MG63 (cell line): Measurements from ENCODE around the gene NCOR1. TPM values are rescaled to one million over a fixed set of nuclear protein-coding genes. Genes with fewer than 3 reads are reported as not detected.
A peak's percentile ranks its signal among the peaks of the same experiment; 100 is the strongest.

Experiments used
- DNase-seq: peaks from one replicate; pipeline ENCODE4 v3.0.0-alpha.2; 2020
- H3K27me3 ChIP-seq: fragments of 250-450 bp; sonication (Bioruptor Pico); 2 replicates; pipeline ENCODE4 v1.5.1; 2020; ENCODE audit warnings: mild to moderate bottlenecking, moderate library complexity
- H3K36me3 ChIP-seq: fragments of 250-450 bp; sonication (Bioruptor Pico); 2 replicates; pipeline ENCODE4 v1.5.1; 2020; ENCODE audit warnings: mild to moderate bottlenecking, moderate library complexity
- H3K4me3 ChIP-seq: fragments of 250-450 bp; sonication (Bioruptor Pico); 2 replicates; pipeline ENCODE4 v1.5.1; 2020; ENCODE audit warnings: mild to moderate bottlenecking, moderate library complexity
- H3K9me3 ChIP-seq: fragments of 250-450 bp; sonication (Bioruptor Pico); 2 replicates; pipeline ENCODE4 v1.5.1; 2020; ENCODE audit warnings: mild to moderate bottlenecking, moderate library complexity
- total RNA-seq: library from RNA; depleted of rRNA; stranded (reverse); fragments of >200 nt; shearing (Covaris generic); gene quantifications from 2 replicates; pipeline ENCODE4 v1.2.3, GENCODE V29; 2014; ENCODE audit warnings: low replicate concordance

NCOR1 gene
- total RNA-seq, 1 experiment from 2014 or later = 19.8 TPM

DNA sequence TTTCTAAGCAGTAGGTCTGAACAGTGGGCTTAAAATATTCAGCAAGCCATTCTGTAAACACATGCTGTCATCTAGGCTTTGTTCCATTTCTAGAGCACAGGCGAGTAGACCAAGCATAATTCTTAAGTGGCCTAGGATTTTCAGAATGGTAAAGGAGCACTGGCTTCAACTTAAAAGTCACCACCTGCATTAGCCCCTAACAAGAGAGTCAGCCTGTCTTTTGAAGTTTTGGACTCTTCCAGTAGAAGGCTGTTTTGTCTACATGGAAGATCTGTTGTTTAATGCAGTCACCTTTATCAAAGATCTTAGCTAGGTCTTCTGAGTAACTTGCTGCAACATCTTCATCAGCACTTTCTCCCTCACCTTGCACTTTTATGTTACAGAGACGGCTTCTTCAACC is 179.1 kb downstream of the NCOR1 start:
- DNase-seq = no peak
- H3K36me3 ChIP-seq = peaks cover 40% of the 10 kb centered on the region
- no peaks in the 10 kb centered on the region; the same call in 1 of the 2 replicates for H3K9me3 ChIP-seq
- no peaks in the 10 kb centered on the region for H3K27me3 ChIP-seq
- H3K4me3 ChIP-seq = no peak overlapping the region

DNA sequence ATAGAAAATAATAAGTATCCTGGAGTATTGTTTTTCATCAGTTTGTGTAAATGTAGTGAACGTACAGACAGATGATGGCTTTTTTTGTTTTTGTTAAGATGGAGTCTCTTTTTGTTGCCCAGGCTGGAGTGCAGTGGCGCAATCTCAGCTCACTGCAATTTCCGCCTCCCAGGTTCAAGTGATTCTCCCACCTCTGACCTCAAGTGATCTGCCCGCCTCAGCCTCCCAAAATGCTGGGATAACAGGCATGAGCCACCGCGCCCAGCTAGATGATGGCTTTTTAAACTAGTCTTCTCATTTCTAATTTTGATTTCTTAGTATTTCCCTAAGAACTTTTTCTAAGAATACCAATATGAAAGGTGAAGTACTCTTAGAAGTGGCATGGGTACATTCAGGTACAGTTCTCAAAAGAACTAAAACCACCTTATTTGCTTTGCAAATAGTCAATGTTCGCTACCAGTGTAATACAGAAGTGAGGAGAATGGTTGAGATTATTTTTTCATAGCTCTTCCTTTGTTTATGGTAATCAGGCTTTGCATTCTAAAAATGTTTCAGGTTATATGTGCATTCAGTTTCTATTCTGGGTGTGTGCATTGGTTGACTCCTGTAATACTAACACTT is 181.5 kb downstream of the NCOR1 start:
- Histone ChIP-seq H3K9me3 (no peaks in the 10 kb centered on the region; the same call in 1 of the 2 replicates), H3K36me3 (peaks cover 52% of the 10 kb centered on the region), H3K27me3 (no peaks in the 10 kb centered on the region), H3K4me3 (no peak overlapping the region)
- no peak for DNase-seq

DNA sequence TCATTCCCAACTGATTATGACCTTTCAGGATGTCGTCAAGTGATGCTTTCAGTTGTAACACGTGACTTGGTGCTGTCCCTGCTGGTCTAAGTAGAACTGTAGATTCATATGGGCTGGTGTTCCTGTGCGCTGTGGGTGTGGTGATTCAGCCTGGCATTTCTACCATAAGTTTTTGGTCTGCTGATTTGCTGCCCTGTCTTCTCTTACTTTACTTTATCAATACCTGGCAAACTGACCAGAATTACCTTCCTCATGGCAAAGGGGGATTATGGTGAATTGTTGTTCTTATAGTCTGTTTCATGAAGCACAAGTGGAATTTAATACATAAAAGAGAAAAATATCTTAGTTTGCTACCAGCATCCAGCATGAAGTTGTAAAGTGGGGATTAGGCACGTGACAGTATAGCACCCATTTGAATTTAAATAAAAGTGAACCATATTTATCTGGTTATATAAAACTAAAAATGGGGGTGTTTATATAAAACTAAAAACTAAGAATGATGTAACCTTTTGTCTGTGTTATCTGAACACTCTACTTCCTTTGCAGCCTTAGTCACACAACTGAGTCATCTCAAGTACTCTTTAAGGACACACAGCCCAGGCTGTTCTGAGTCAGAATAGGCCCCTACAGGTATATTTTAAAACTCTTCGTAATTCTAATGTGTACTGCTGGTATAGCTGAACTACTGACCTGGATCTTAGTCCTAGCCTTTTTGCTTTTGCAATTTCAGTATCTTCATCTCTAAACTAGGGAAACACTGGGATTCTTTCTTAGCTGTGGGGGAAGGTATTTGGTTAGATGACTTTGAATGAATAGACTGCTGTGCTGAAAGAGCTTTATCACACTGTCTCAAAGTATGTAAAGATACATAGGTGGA is 187.4 kb downstream of the NCOR1 start:
- DNase-seq = peak; percentile 54
- Histone ChIP-seq H3K9me3 (no peaks in the 10 kb centered on the region), H3K36me3 (peaks cover 73% of the 10 kb centered on the region), H3K27me3 (no peaks in the 10 kb centered on the region), H3K4me3 (no peak overlapping the region)

DNA sequence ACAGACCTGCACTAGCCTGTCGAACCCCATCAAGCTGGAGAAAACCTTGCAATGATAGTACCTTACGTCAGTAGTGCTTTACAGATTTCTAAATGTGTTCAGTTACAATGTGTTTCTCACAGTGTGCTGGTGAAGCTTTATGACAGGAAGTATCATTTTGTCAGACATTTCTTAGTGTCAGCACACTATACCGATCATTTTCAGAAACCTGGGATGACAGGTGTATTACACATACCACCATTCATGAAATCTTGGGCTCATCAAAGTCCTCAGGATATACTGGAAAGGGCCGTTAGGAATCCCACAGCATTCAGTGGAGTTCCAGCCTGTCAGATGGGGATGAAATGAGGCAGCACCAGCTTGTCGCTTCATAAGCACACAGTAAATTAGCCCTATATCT is 188.4 kb downstream of the NCOR1 start:
- H3K4me3 ChIP-seq = no peak overlapping the region
- H3K36me3 ChIP-seq = peaks cover 75% of the 10 kb centered on the region
- H3K27me3 ChIP-seq = no peaks in the 10 kb centered on the region
- no peaks in the 10 kb centered on the region for H3K9me3 ChIP-seq
- DNase-seq = no peak

- Histone ChIP-seq H3K4me3 (no peak overlapping the region), H3K9me3 (no peaks in the 10 kb centered on the region), H3K36me3 (peaks cover 70% of the 10 kb centered on the region), H3K27me3 (no peaks in the 10 kb centered on the region)
- DNase-seq = no peak
Observed at GRCh38 chr17:16025202-16025601, 190.1 kb downstream of the NCOR1 start.

DNA sequence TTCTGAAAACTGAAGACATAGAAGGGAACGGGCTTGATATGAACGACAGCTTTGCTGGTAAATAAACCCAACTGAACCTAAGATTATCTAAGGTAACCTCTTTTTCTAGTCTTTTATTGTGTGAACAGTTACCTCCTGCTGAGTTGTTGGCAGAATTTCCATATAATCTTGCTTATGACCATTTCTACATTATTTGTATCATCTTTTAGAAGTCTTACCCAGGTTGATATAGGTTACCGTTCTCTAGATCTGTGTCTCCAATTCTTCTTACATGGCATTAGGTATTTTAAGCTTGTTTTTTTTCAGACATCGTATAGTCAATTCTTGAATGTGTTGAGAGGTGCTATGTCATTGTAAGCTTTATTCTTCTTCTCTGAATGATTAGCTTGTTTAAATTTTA is 191.5 kb downstream of the NCOR1 start:
- no peak overlapping the region for H3K4me3 ChIP-seq
- DNase-seq = no peak
- no peaks in the 10 kb centered on the region for H3K27me3 ChIP-seq
- H3K9me3 ChIP-seq = no peaks in the 10 kb centered on the region
- peaks cover 59% of the 10 kb centered on the region for H3K36me3 ChIP-seq

- Histone ChIP-seq H3K9me3 (no peaks in the 10 kb centered on the region), H3K4me3 (no peak overlapping the region), H3K27me3 (no peaks in the 10 kb centered on the region), H3K36me3 (peaks cover 33% of the 10 kb centered on the region)
- no peak for DNase-seq
Observed at GRCh38 chr17:16019347-16019746, 196.0 kb downstream of the NCOR1 start.

GRCh38 chr17:16013943-16014407 is 201.4 kb downstream of the NCOR1 start:
- Histone ChIP-seq H3K27me3 (no peaks in the 10 kb centered on the region), H3K4me3 (no peak overlapping the region), H3K36me3 (peaks cover 39% of the 10 kb centered on the region), H3K9me3 (no peaks in the 10 kb centered on the region)
- peak; percentile 31 for DNase-seq

- no peak for DNase-seq
- Histone ChIP-seq H3K36me3 (peaks cover 73% of the 10 kb centered on the region), H3K27me3 (no peaks in the 10 kb centered on the region), H3K4me3 (no peak overlapping the region), H3K9me3 (no peaks in the 10 kb centered on the region)
Observed at GRCh38 chr17:16007439-16007838, 207.9 kb downstream of the NCOR1 start.

DNA sequence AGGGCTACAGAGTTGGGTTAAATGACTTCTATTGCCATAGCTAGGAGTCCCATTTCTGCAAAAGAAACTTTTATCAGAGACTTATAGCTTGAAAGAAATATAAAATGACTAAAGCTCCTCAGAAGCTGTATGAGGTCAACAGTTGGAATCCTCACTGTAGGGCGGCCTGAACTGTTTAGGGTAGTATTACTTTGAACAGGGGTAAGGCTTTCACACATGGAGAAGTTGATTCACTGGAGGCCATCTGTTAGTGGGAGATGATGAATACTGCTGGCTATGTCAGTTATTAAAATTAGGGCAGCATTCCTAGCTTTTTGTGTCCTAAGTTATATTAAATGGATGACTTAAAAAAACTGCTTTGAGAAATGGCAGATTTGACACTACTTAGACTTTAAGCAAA is 209.7 kb downstream of the NCOR1 start:
- no peaks in the 10 kb centered on the region for H3K27me3 ChIP-seq
- no peaks in the 10 kb centered on the region for H3K9me3 ChIP-seq
- no peak for DNase-seq
- no peak overlapping the region for H3K4me3 ChIP-seq
- H3K36me3 ChIP-seq = peaks cover 73% of the 10 kb centered on the region

DNA sequence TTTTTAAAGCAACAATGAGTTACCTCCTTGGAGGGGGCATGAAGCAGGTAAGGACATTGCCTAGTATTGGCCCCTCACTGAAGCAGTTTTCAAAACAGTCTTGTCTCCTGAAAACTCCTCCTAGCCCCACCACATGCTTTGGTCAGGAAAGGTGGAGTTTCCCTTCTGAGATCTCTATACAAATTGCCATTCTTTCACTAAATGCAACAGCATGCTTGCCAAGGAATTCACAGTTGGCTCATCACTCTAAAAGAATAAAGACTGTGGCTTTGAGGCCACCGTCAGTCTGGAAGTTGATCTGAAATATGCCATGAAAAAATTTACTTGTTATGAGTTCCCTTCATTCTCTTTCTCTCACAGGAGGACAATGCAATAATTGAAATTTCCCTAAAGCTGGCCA is 211.5 kb downstream of the NCOR1 start:
- H3K36me3 ChIP-seq = peaks cover 65% of the 10 kb centered on the region
- H3K27me3 ChIP-seq = no peaks in the 10 kb centered on the region
- no peaks in the 10 kb centered on the region for H3K9me3 ChIP-seq
- no peak overlapping the region for H3K4me3 ChIP-seq
- DNase-seq = no peak

DNA sequence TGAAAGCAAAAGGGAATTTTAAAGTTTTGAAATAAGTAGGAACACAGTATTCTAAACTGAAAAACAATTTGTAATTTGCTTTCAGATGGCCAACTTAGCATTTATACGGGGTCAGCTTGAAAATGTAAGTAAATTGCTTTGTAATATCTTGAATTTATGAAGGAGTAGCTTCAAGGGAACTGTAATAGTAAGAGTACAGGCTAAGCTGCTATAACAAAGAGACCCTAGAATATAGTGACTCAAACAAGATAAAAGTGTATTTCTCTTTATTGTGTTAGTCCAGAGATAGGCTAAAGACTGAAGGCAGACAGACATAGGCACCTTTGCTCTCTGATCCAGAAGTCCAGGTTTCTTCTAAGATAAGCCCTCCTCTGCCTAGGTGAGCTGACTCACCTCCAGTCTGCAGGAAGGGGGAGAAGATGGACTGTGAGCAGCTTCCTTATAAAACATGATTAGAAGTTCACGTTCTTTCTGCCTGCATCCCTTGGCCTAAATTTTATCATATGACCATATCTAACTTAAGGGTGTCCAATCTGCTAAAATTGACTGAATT is 212.6 kb downstream of the NCOR1 start:
- Histone ChIP-seq H3K27me3 (no peaks in the 10 kb centered on the region), H3K9me3 (no peaks in the 10 kb centered on the region), H3K4me3 (no peak overlapping the region), H3K36me3 (peaks cover 55% of the 10 kb centered on the region)
- no peak for DNase-seq

DNA sequence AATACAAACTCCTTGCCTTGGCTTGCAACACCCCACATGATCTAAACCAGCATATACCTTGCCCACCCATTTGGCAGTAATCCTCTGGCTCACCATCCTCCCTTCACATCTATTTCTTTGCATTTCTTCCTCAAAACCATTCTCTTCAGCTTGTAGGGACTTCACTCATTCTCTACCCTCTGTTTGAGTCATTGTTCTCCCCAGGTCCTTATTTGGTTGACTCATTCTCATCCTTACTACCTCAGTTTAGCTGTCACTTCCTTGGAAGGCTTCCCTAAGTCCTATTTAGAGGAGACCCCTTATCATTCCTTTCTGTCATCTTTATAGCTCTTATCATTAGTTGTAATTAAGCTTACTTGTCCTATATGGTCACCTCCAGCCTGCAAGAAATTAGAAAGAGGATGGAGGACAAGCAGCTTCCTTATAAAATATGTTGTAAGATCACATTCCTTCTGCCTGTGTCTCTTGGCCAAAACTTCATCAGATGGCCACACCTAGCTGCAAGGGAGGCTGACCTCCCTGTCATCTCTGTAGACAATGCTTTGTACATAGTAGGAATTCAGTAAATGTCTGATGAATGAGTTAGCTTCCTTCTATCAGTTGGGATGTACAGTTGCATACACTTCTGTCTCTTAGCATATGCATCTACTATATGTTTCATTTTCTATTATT is 214.0 kb downstream of the NCOR1 start:
- no peak for DNase-seq
- peaks cover 50% of the 10 kb centered on the region for H3K36me3 ChIP-seq
- peak overlapping the region; percentile 79 for H3K4me3 ChIP-seq

GRCh38 chr17:15999974-16000827 is 215.1 kb downstream of the NCOR1 start:
- H3K4me3 ChIP-seq = peak overlapping the region; percentile 79
- no peaks in the 10 kb centered on the region for H3K9me3 ChIP-seq
- peak; percentile 49 for DNase-seq
- H3K36me3 ChIP-seq = peaks cover 42% of the 10 kb centered on the region
- no peaks in the 10 kb centered on the region for H3K27me3 ChIP-seq

More for the DNA sequence above, 214.0 kb downstream of the NCOR1 start:
- H3K9me3 ChIP-seq = no peaks in the 10 kb centered on the region
- H3K27me3 ChIP-seq = no peaks in the 10 kb centered on the region

- peak; percentile 91 for DNase-seq
- H3K4me3 ChIP-seq = peak within 1 kb of the TSS; percentile 79
- peaks cover 33% of the 10 kb centered on the region for H3K36me3 ChIP-seq
- H3K27me3 ChIP-seq = no peaks in the 10 kb centered on the region
- no peaks in the 10 kb centered on the region for H3K9me3 ChIP-seq
Observed at GRCh38 chr17:15999141-15999973, 216.0 kb downstream of the NCOR1 start, which contains the start of the genes TTC19 and ZSWIM7. Gene TTC19, plus strand, starts transcription at chr17:15999824. Its CDS starts 25 bp downstream, at chr17:15999849. Gene ZSWIM7, minus strand, starts transcription at chr17:15999704. Its CDS starts 110 bp downstream, at chr17:15999594.
